ENCODE results near the gene ACTR3.

- TF ChIP-seq CTCF (IDR thresholded peaks at IDR 0.05) (no peak), POLR2AphosphoS5 (IDR thresholded peaks at IDR 0.05) (no peak), POLR2A (IDR thresholded peaks at IDR 0.05) (no peak)
Measured at GRCh38 chr2:113840518-113840917, 49.4 kb upstream of the ACTR3 start.
